Cardiac septum (tissue), 1 donor: Measurements from ENCODE around the gene SLC25A36. TPM values are rescaled to one million over a fixed set of nuclear protein-coding genes. Genes with fewer than 3 reads are reported as not detected.

Experiments
- DNase-seq: peaks from one replicate; pipeline ENCODE4 v3.0.0-alpha.2; 2020; ENCODE audit warnings: low spot score
- intact Hi-C: fragments of 100-400 bp; cut with DNase I; formaldehyde crosslinking; loops from one replicate; pipeline ENCODE4 v1.14.0; 2022
- long read RNA-seq: library from polyadenylated mRNA; unstranded; transcript quantifications from one replicate; pipeline ENCODE4 v2.0.0, GENCODE V29; 2021
- total RNA-seq: library from RNA; stranded (reverse); fragmentation: NEBNext Ultra II Directional; extraction: Animal tissue kit (Norgen Biotek cat#: 25700); gene quantifications from one replicate; pipeline ENCODE4 v1.2.1, GENCODE V29; 2021
- donor health status: DM: no; HTN: no; CAD: no.

SLC25A36 gene
- total RNA-seq: 66.0 TPM
- long read RNA-seq, transcript SLC25A36-208 (4 exons, 3,537 nt): minor isoform, 6 of 85 reads
- long read RNA-seq, transcript SLC25A36-201 (7 exons, 1,301 nt): major isoform, 22 of 85 reads
- long read RNA-seq, partial matches to known transcripts: 10 of 85 reads
- long read RNA-seq, other reads (novel, unspliced or antisense): 46 of 85 reads

- peak; percentile 98 for DNase-seq
- intact Hi-C loops: no loop called here
These were observed at the start of gene SLC25A36 for GRCh38 chr3:140941434-140942220. Gene SLC25A36 (plus strand): TSS chr3:140941836. CDS start chr3:140942055, 219 bp downstream.

GRCh38 chr3:140896997-140897396 lies 44.6 kb upstream of the SLC25A36 start:
- no peak for DNase-seq
- intact Hi-C loops: no loop called here

- DNase-seq: no peak
- intact Hi-C loops: loop anchor here (2.0 kb wide), 1 partner anchor 74 kb away; no protein-coding TSS in a partner anchor
These were observed 43.1 kb upstream of the SLC25A36 start for GRCh38 chr3:140898340-140899180.

- intact Hi-C loops: loop anchor here (2.0 kb wide), 1 partner anchor 73 kb away; no protein-coding TSS in a partner anchor
These were observed 42.3 kb upstream of the SLC25A36 start for GRCh38 chr3:140899363-140899762.

GRCh38 chr3:140902791-140903190 lies 38.8 kb upstream of the SLC25A36 start:
- DNase-seq: no peak
- intact Hi-C loops: no loop called here

More at GRCh38 chr3:140899363-140899762, 42.3 kb upstream of the SLC25A36 start:
- no peak for DNase-seq

- DNase-seq: no peak
- intact Hi-C loops: no loop called here
These were observed 38.4 kb upstream of the SLC25A36 start for GRCh38 chr3:140903196-140903595.

GRCh38 chr3:140904521-140904920 lies 37.1 kb upstream of the SLC25A36 start:
- intact Hi-C loops: no loop called here
- no peak for DNase-seq

GRCh38 chr3:140905559-140905958 lies 36.1 kb upstream of the SLC25A36 start:
- intact Hi-C loops: loop anchor here (5.0 kb wide), 1 partner anchor 287 kb away; no protein-coding TSS in a partner anchor
- DNase-seq: no peak

- no peak for DNase-seq
- intact Hi-C loops: loop anchor here (5.0 kb wide), 1 partner anchor 286 kb away; no protein-coding TSS in a partner anchor
These were observed 34.9 kb upstream of the SLC25A36 start for GRCh38 chr3:140906785-140907184.

GRCh38 chr3:140910860-140911259 lies 30.8 kb upstream of the SLC25A36 start:
- no peak for DNase-seq
- intact Hi-C loops: no loop called here

GRCh38 chr3:140911822-140912221 lies 29.8 kb upstream of the SLC25A36 start:
- intact Hi-C loops: no loop called here
- no peak for DNase-seq

- intact Hi-C loops: no loop called here
- no peak for DNase-seq
These were observed 27.9 kb upstream of the SLC25A36 start for GRCh38 chr3:140913728-140914127.

GRCh38 chr3:140914384-140914945 lies 27.2 kb upstream of the SLC25A36 start:
- no peak for DNase-seq
- intact Hi-C loops: no loop called here

GRCh38 chr3:140916603-140917002 lies 25.0 kb upstream of the SLC25A36 start:
- DNase-seq: no peak
- intact Hi-C loops: no loop called here

- intact Hi-C loops: no loop called here
- DNase-seq: no peak
These were observed 23.9 kb upstream of the SLC25A36 start for GRCh38 chr3:140917772-140918171.

GRCh38 chr3:140920029-140920428 lies 21.6 kb upstream of the SLC25A36 start:
- intact Hi-C loops: loop anchor here (5.0 kb wide), 2 partner anchors 37 to 52 kb away; no protein-coding TSS in a partner anchor
- no peak for DNase-seq

- DNase-seq: no peak
- intact Hi-C loops: loop anchor here (5.0 kb wide), 2 partner anchors 35 to 50 kb away; no protein-coding TSS in a partner anchor
These were observed 19.0 kb upstream of the SLC25A36 start for GRCh38 chr3:140922634-140923033.

- DNase-seq: peak; percentile 83
- intact Hi-C loops: loop anchor here (5.0 kb wide), 2 partner anchors 33 to 48 kb away; no protein-coding TSS in a partner anchor
These were observed 17.4 kb upstream of the SLC25A36 start for GRCh38 chr3:140924097-140924873.
